Fibroblast of gingiva (primary cell): ENCODE data around the gene TGM4.

ENCODE experiments used
- DNase-seq: peaks from one replicate; pipeline ENCODE4 v3.0.0-alpha.2; 2011; ENCODE audit warnings: low read depth

The TGM4 gene

DNA sequence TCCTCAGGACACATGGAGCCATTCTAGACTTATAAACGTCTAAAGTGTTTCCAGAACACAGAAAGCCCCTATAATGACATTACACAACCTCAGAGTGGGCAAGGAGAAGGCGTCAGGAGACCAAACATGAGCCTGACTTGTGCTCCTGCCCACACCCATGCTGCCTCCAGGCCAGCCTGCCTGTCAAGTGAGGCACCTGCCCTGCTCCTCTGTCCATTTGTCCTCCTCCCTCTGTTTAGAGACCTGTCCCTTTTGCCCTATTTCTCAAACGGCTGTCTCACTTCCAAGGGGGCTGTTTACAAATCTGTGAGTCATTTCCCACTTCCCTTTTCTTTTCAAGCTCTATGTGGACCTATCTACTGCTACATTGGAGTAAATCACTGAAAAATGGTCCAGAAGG lies 80.6 kb downstream of the TGM4 start:
- DNase-seq: peak; percentile 34

DNA sequence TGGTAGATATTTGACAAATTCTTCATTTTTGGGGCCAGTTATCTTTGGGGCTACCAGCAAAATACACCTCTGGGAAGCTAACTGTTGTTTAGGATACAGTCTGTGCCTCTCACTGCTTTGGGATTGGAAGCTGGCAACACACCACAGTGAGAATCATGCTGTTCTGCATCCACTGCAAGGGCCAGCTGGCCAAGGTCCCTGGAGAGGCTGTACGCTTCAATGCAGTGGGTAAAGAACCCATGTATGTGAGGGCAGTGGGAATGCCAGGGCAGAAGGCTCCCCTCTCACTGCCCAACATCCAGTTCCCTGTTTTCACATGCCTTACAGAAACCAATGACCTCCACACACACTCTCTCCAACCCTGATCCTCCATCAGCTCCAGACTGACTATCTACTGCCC lies 81.5 kb downstream of the TGM4 start:
- no peak for DNase-seq

DNA sequence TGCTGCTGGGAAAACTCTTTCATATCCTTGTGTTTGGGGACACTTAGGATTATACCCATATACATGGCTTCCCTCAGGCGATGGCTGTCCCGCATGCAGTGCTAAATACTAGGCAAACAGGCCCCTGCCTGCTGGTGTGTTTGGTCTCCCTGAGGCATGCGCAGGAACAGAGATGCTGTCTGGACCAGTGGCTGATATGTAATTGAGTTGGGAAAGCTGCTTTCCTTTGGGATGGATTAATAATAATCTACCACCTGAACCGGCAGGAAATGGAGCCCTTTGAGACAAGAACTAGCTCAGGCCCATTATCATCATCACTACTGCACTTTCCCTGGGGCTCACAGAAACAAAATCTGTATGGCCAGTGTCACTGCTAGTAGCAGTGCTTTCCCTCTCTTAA lies 83.6 kb downstream of the TGM4 start:
- no peak for DNase-seq

- no peak for DNase-seq
Observed at GRCh38 chr3:44958386-44958785, 84.0 kb downstream of the TGM4 start.

- DNase-seq: peak; percentile 47
Observed at GRCh38 chr3:44960387-44961026, 86.1 kb downstream of the TGM4 start.

GRCh38 chr3:44961888-44962287 lies 87.5 kb downstream of the TGM4 start:
- DNase-seq: no peak

DNA sequence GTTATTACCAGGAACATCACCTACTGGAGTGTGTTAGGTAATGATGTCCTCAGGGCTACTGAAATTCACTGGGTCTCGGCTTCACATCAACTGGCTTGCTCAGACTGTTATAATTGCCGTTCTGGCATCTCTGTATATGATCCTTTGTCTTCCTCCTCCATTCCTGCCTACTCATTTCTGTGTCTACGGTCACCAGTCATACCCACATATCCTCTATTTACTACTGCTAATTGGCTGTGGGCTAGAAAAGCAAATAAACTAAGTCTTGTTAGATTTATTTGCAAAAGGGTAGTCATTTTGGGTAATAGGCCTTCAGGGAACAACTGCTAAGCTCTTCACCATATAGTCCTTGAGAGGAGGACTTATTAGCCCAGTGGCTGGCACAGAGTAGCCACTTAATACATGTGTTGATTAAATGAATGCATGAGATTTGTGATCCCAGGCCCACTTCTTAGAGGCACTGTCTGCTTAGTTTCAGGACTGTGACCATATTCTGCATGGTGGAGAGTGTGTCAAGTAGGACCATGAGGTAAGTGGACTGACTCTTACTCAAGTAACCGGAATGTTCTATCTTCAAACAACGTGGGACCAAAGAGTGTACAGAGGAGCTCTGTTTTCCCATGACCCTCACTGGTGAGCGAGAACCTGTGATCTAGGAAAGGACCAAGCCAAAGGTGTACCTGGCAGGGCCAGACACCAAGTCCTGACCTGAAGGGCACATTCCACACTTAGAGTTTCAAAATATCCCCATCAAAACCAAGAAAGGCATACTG lies 88.4 kb downstream of the TGM4 start:
- DNase-seq: no peak

DNA sequence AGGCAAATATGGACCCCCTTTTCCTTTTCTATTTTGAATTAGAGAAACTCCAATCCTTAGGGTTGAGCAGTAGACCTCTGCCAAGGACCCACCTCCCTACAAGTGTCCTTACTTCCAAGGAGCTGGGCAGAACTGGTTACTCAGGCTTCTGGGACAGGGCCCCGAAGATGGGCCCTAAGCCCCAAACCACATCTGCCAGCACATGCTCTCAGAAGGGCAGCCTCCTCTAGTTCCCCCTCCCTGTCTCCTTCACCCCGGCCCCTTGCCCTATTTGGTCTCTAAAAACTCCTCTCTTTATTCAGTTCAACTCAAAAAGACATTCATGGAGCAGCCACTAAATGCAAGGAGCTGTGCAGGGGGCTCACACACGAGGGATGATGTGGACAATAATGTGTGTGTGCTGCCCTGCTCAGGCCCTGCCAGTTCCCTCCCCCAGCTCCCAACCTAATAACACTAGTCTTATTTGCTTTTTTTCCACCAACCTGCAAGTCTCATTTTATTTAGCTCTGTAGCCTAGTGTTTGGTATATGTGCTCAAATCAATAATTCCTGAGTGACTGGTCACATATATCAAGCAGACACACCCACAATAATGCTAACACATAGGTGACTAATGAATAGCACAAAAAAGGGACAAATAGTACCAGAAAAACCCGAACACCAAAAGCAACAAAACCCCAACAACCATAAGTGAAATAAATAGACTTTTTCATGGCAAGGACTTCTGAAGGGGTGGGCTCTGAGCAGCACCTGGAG lies 89.3 kb downstream of the TGM4 start:
- no peak for DNase-seq
